PFSK-1 (cell line): ENCODE results near the gene FSCN2.

Experiments used
- SIN3A ChIP-seq: IDR thresholded peaks from 2 replicates; pipeline ENCODE4 v1.6.1; 2012; ENCODE audit warnings: mild to moderate bottlenecking, low read length, moderate library complexity, borderline replicate concordance; ENCODE audit not compliant: insufficient read depth
- TAF1 ChIP-seq: IDR thresholded peaks from 2 replicates; pipeline ENCODE4 v1.6.1; 2012; ENCODE audit warnings: low read length, control low read depth, borderline replicate concordance; ENCODE audit not compliant: insufficient read depth

DNA sequence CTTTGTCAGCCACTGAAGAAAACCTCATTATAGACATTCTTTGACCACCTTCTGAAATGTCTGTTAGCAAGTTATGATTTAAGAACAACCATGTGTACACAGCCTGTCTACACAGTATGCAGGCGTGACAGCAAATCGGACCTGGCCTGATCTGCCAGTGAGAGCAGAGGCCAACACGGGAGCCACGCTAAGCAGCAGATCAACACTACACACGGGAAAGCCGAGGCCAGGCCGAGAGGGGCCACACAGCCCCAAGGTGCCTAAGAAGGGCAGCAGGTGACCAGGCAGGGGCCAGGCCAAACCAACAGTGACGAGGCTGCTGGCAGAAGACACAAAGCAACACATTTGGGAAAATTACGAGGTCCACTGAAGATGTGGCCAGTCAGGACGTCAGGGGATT, 40.2 kb downstream of the FSCN2 start:
- TF ChIP-seq SIN3A (no peak), TAF1 (no peak)
